H1 (cell line): ENCODE measurements around the gene SH2D4B. TPM values are rescaled to one million over a fixed set of nuclear protein-coding genes. Genes with fewer than 3 reads are reported as not detected.

ENCODE experiments used
- CTCF ChIA-PET: fragments of 300-600 bp; sonication (Branson Sonifier 250); formaldehyde crosslinking; loops from one replicate; lab custom pipeline; 2021; ENCODE audit not compliant: partially characterized antibody; lab: Charles Lee
- POLR2A ChIA-PET: fragments of 300-600 bp; sonication (Branson Sonifier 250); formaldehyde crosslinking; loops from one replicate; lab custom pipeline; 2021; ENCODE audit warnings: inconsistent platforms; ENCODE audit not compliant: partially characterized antibody; lab: Charles Lee
- DNase-seq, 2 experiments: peaks; one replicate each; pipeline versions ENCODE4 v3.0.0 to v3.0.0-alpha.2; 2010 to 2022; ENCODE audit warnings: low spot score in 2 of 2, low read depth in 1 of 2, mixed read lengths in 1 of 2
- FAIRE-seq: peaks from 2 replicates; lab custom pipeline; 2011; peaks lifted over from hg19 to GRCh38; lab: Jason Lieb, UNC
- H2AFZ ChIP-seq: 2 replicates; pipeline ENCODE4 v1.8.1; 2012; ENCODE audit warnings: low read length, inconsistent platforms
- H2AK5ac ChIP-seq: 2 replicates; pipeline ENCODE4 v1.6.1; 2013; ENCODE audit warnings: low read depth, low read length
- H2BK120ac ChIP-seq: replicated peaks from 2 replicates; pipeline ENCODE3; 2013; ENCODE audit warnings: low read depth, low read length, inconsistent platforms
- H2BK12ac ChIP-seq: 2 replicates; pipeline ENCODE4 v1.6.1; 2013; ENCODE audit warnings: low read depth, low read length
- H2BK15ac ChIP-seq: 2 replicates; pipeline ENCODE4 v1.6.1; 2013; ENCODE audit warnings: low read length
- H2BK20ac ChIP-seq: 2 replicates; pipeline ENCODE4 v1.6.1; 2013; ENCODE audit warnings: low read length
- H2BK5ac ChIP-seq: 2 replicates; pipeline ENCODE4 v1.6.1; 2013; ENCODE audit warnings: low read depth, low read length
- H3K14ac ChIP-seq: 2 replicates; pipeline ENCODE4 v1.6.1; 2013; ENCODE audit warnings: inconsistent platforms; ENCODE audit not compliant: insufficient read length
- H3K18ac ChIP-seq: 2 replicates; pipeline ENCODE4 v1.6.1; 2013; ENCODE audit warnings: low read length; ENCODE audit errors: extremely low read depth
- H3K23ac ChIP-seq: 2 replicates; pipeline ENCODE4 v1.6.1; 2013; ENCODE audit warnings: inconsistent platforms; ENCODE audit not compliant: insufficient read length
- H3K23me2 ChIP-seq: 2 replicates; pipeline ENCODE4 v1.6.1; 2013; ENCODE audit warnings: low read depth, low read length
- H3K27ac ChIP-seq: 2 replicates; pipeline ENCODE4 v1.6.1; 2011; ENCODE audit warnings: low read depth, low read length, inconsistent platforms
- H3K27me3 ChIP-seq, 4 experiments: replicated peaks in 1 of 4; 1 replicate in 1 of 4; 2 replicates in 3 of 4; pipeline versions ENCODE4 v1.6.1 to v1.8.1; 2011 to 2013; ENCODE audit warnings: low read length in 3 of 4, mild to moderate bottlenecking in 3 of 4, inconsistent platforms in 2 of 4, mixed read lengths in 2 of 4, moderate library complexity in 1 of 4; ENCODE audit not compliant: control insufficient read depth in 3 of 4, insufficient read depth in 3 of 4; ENCODE audit errors: extremely low read depth in 1 of 4
- H3K36me3 ChIP-seq, 4 experiments: 2 replicates each; pipeline versions ENCODE4 v1.6.1 to v1.8.1; 2011 to 2013; ENCODE audit warnings: mild to moderate bottlenecking in 4 of 4, low read length in 3 of 4, moderate library complexity in 2 of 4, control low read depth in 1 of 4, inconsistent platforms in 1 of 4; ENCODE audit not compliant: insufficient read depth in 4 of 4, control insufficient read depth in 2 of 4
- H3K4ac ChIP-seq: replicated peaks from 2 replicates; pipeline ENCODE3; 2013; ENCODE audit warnings: low read length, low read depth, mixed read lengths, inconsistent platforms; ENCODE audit not compliant: insufficient read length
- H3K4me1 ChIP-seq, 4 experiments: replicated peaks in 1 of 4; 1 replicate in 1 of 4; 2 replicates in 3 of 4; pipeline versions ENCODE4 v1.6.1 to v1.8.1; 2011 to 2013; ENCODE audit warnings: low read length in 3 of 4, inconsistent platforms in 2 of 4, mixed read lengths in 1 of 4; ENCODE audit not compliant: insufficient read depth in 4 of 4, control insufficient read depth in 3 of 4
- H3K4me2 ChIP-seq, 2 experiments: 2 replicates each; pipeline versions ENCODE4 v1.6.1 to v1.8.1; 2011 to 2013; ENCODE audit warnings: low read depth in 2 of 2, low read length in 2 of 2, control low read depth in 1 of 2, inconsistent platforms in 1 of 2, mild to moderate bottlenecking in 1 of 2; ENCODE audit not compliant: insufficient read depth in 1 of 2
- H3K4me3 ChIP-seq, 4 experiments: fragments of 200-600, 300-600 bp in 1 of 4; sonication (generic), shearing (Covaris generic), sonication (Bioruptor Twin) in 1 of 4; 2 replicates each; pipeline versions ENCODE4 v1.5.1 to v1.8.1; 2011 to 2016; ENCODE audit warnings: low read length in 4 of 4, low read depth in 3 of 4, control low read depth in 2 of 4, inconsistent platforms in 2 of 4, mild to moderate bottlenecking in 2 of 4, mixed read lengths in 1 of 4, moderate library complexity in 1 of 4; ENCODE audit not compliant: insufficient read depth in 2 of 4; ENCODE audit errors: extremely low read depth in 1 of 4
- H3K56ac ChIP-seq: replicated peaks from 2 replicates; pipeline ENCODE3; 2013; ENCODE audit warnings: low read depth, mild to moderate bottlenecking, mixed read lengths, low read length, inconsistent platforms; ENCODE audit not compliant: insufficient read length
- H3K79me1 ChIP-seq: 2 replicates; pipeline ENCODE4 v1.6.1; 2013; ENCODE audit warnings: low read depth, low read length, control low read depth
- H3K79me2 ChIP-seq, 2 experiments: 2 replicates each; pipeline versions ENCODE4 v1.6.1 to v1.8.1; 2012 to 2013; ENCODE audit warnings: low read length in 2 of 2, mild to moderate bottlenecking in 2 of 2, inconsistent platforms in 1 of 2; ENCODE audit not compliant: insufficient read depth in 2 of 2, control insufficient read depth in 1 of 2
- H3K9ac ChIP-seq, 4 experiments: replicated peaks in 1 of 4; 1 replicate in 1 of 4; 2 replicates in 3 of 4; pipeline versions ENCODE4 v1.6.1 to v1.8.1; 2011 to 2013; ENCODE audit warnings: low read depth in 3 of 4, low read length in 3 of 4, control low read depth in 2 of 4, mild to moderate bottlenecking in 2 of 4, moderate library complexity in 2 of 4, inconsistent platforms in 1 of 4; ENCODE audit errors: extremely low read depth in 1 of 4
- H3K9me3 ChIP-seq, 2 experiments: 2 replicates each; pipeline versions ENCODE4 v1.6.1 to v1.8.1; 2012 to 2013; ENCODE audit warnings: mild to moderate bottlenecking in 2 of 2, moderate library complexity in 2 of 2, control low read depth in 1 of 2, inconsistent platforms in 1 of 2, low read depth in 1 of 2, low read length in 1 of 2, mixed read lengths in 1 of 2; ENCODE audit not compliant: insufficient read depth in 2 of 2
- H4K20me1 ChIP-seq, 2 experiments: replicated peaks in 1 of 2; 2 replicates each; pipeline versions ENCODE3 to v1.8.1; 2011 to 2013; ENCODE audit warnings: inconsistent platforms in 2 of 2, low read length in 2 of 2, mild to moderate bottlenecking in 1 of 2; ENCODE audit not compliant: insufficient read depth in 2 of 2, control insufficient read depth in 1 of 2
- H4K5ac ChIP-seq: 2 replicates; pipeline ENCODE4 v1.6.1; 2013; ENCODE audit warnings: low read length, low read depth, mixed read lengths, inconsistent platforms; ENCODE audit not compliant: insufficient read length
- H4K8ac ChIP-seq: 2 replicates; pipeline ENCODE4 v1.8.0; 2013; ENCODE audit warnings: mild to moderate bottlenecking, moderate library complexity, low read length, inconsistent platforms; ENCODE audit not compliant: insufficient read depth; ENCODE audit errors: extremely low read depth
- H4K91ac ChIP-seq: replicated peaks from 2 replicates; pipeline ENCODE3; 2013; ENCODE audit warnings: low read length, mixed read lengths, inconsistent platforms; ENCODE audit not compliant: insufficient read length
- BACH1 ChIP-seq: IDR thresholded peaks from 2 replicates; pipeline ENCODE4 v1.6.1; 2012; ENCODE audit warnings: low read length, improper control_type of control experiment
- GTF2F1 ChIP-seq: IDR thresholded peaks from 2 replicates; pipeline ENCODE4 v1.6.1; 2012; ENCODE audit warnings: low read depth, low read length, improper control_type of control experiment, borderline replicate concordance
- HDAC2 ChIP-seq, 2 experiments: fragments of 300-600 bp in 1 of 2; sonication (generic) in 1 of 2; IDR thresholded peaks; 2 replicates each; pipeline ENCODE4 v1.6.1; 2011 to 2012; ENCODE audit warnings: low read depth in 2 of 2, low read length in 2 of 2, mild to moderate bottlenecking in 2 of 2, moderate library complexity in 2 of 2, borderline replicate concordance in 1 of 2, inconsistent platforms in 1 of 2
- JUN ChIP-seq: IDR thresholded peaks from 2 replicates; pipeline ENCODE4 v1.6.1; 2011; ENCODE audit warnings: low read depth, mild to moderate bottlenecking, improper control_type of control experiment, low read length
- SIN3A ChIP-seq, 2 experiments: IDR thresholded peaks in 1 of 2; conservative IDR thresholded peaks in 1 of 2; 2 replicates each; pipeline ENCODE4 v1.6.1; 2011 to 2012; ENCODE audit warnings: low read length in 2 of 2, improper control_type of control experiment in 1 of 2, low read depth in 1 of 2, mild to moderate bottlenecking in 1 of 2
- SP1 ChIP-seq: IDR thresholded peaks from 2 replicates; pipeline ENCODE4 v1.6.1; 2011; ENCODE audit warnings: low read depth, low read length
- SP4 ChIP-seq: IDR thresholded peaks from 2 replicates; pipeline ENCODE4 v1.6.1; 2012; ENCODE audit warnings: low read length, inconsistent platforms
- SRF ChIP-seq: IDR thresholded peaks from 2 replicates; pipeline ENCODE4 v1.6.1; 2011; ENCODE audit warnings: mild to moderate bottlenecking, low read depth, low read length, moderate library complexity
- TCF12 ChIP-seq: IDR thresholded peaks from 2 replicates; pipeline ENCODE4 v1.6.1; 2011; ENCODE audit warnings: low read depth, mild to moderate bottlenecking, low read length
- TEAD4 ChIP-seq: IDR thresholded peaks from 2 replicates; pipeline ENCODE4 v1.6.1; 2012; ENCODE audit warnings: low read depth, low read length, inconsistent platforms, mixed read lengths
- WGBS, 2 experiments: shearing (Covaris generic) in 1 of 2; methylation state at CpG; one replicate each; pipeline versions ENCODE4 v1.1.6 to v1.1.7; 2013 to 2015; ENCODE audit warnings: low lambda C conversion rate in 2 of 2, mixed read lengths in 2 of 2, inconsistent platforms in 1 of 2, low coverage in 1 of 2, missing lambda C conversion rate in 1 of 2; ENCODE audit not compliant: insufficient replicate concordance in 2 of 2, insufficient coverage in 1 of 2, insufficient read length in 1 of 2; ENCODE audit errors: extremely low coverage in 1 of 2, missing lambda C conversion rate in 1 of 2; 5-methylcytosine and 5-hydroxymethylcytosine counted together
- polyA plus RNA-seq, 7 experiments: library from polyadenylated mRNA; depleted of rRNA in 3 of 7; stranded (reverse) in 5 of 7; unstranded in 2 of 7; fragments of >200 nt in 5 of 7; fragments of 200-250 nt in 2 of 7; gene quantifications; 1 replicate in 5 of 7; 2 replicates in 1 of 7; 4 replicates in 1 of 7; pipeline versions ENCODE4 v1.2.1 to v1.2.3, GENCODE V29; 2011 to 2013; ENCODE audit warnings: missing spikeins in 2 of 7, mixed read lengths in 2 of 7
- total RNA-seq: library from RNA; stranded (reverse); fragmentation: NEBNext Ultra II Directional; extraction: Animal tissue kit (Norgen Biotek cat#: 25700); gene quantifications from 2 replicates; pipeline ENCODE4 v1.2.1, GENCODE V29; 2021
- TF ChIP-seq, protein P1 (sequence below): IDR thresholded peaks from 2 replicates; pipeline ENCODE4 v1.6.1; 2012; ENCODE audit warnings: low read length, inconsistent platforms
- TF ChIP-seq, protein P2 (sequence below): IDR thresholded peaks from 2 replicates; pipeline ENCODE4 v1.6.1; 2011; ENCODE audit warnings: low read depth, mild to moderate bottlenecking, low read length; ENCODE audit not compliant: insufficient read depth

Gene SH2D4B
- total and polyA plus RNA-seq, 2 of the 8 experiments (the other 6 are each of a cell fraction or from before 2014, with no cell fraction given) = 0.06 to 0.13 TPM

DNA sequence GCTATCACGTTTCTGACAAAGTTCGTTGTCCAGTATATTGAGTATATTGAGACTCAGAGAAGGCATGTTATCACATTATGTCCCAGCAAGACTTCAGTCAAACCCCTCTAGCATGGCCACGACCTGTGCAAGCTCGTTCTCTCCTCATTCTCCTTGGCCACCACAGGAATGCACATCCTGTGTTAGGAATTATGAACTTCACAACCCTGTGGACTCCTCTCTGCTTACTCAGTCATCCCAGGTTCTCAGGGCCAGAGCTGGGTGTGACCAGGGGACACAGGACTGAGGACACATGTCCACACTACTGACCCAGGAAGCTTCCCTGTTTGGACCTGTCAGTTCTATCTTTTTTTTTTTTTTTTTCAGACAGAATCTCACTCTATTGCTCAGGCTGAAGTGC lies 4.4 kb downstream of the SH2D4B start:
- Histone ChIP-seq H3K23me2 (no peaks in the 10 kb centered on the region), H3K23ac (no peak overlapping the region), H3K79me1 (no peaks in the 10 kb centered on the region), H3K27me3 (no peaks in the 10 kb centered on the region; a peak in 1 of 7 replicates), H4K20me1 (no peaks in the 10 kb centered on the region), H3K4me2 (no peak overlapping the region), H3K14ac (no peak overlapping the region), H2AFZ (no peak overlapping the region), H3K18ac (no peak overlapping the region), H2AK5ac (no peak overlapping the region), H3K9ac (no peak overlapping the region), H3K4me1 (no peaks in the 10 kb centered on the region), H3K36me3 (no peaks in the 10 kb centered on the region), H4K8ac (no peak overlapping the region), H2BK5ac (no peak overlapping the region), H2BK120ac (no peak overlapping the region), H3K56ac (no peak overlapping the region), H2BK20ac (no peak overlapping the region), H3K4me3 (no peak overlapping the region), H2BK15ac (no peak overlapping the region), H4K5ac (no peak overlapping the region), H3K79me2 (no peaks in the 10 kb centered on the region), H3K9me3 (no peaks in the 10 kb centered on the region), H2BK12ac (no peak overlapping the region), H3K27ac (no peak overlapping the region), H4K91ac (no peak overlapping the region), H3K4ac (no peak overlapping the region)
- CTCF ChIA-PET = interaction anchor here (0.5 to 1.2 kb wide), 2 partner anchors 98 to 159 kb away, joined by 3 read pairs; no protein-coding TSS in a partner anchor
- FAIRE-seq (no peak), DNase-seq (peak in 1 of 2 experiments; percentile 14)
- POLR2A ChIA-PET = interaction anchor here (1.1 kb wide), 1 partner anchor 89 kb away, joined by 3 read pairs; no protein-coding TSS in a partner anchor
- 88% methylated on average over 4 of the region's 4 CpGs; no CpG with 5 or more reads in 1 of the 2 experiments for WGBS, 2 experiments
- TF ChIP-seq GTF2F1 (no peak), SIN3A (conservative IDR thresholded peaks at IDR 0.05 in 1 of 2, IDR thresholded peaks at IDR 0.05 in 1 of 2; ENCODE audit: low read depth in 1 of 2, low read length in 2 of 2) (no peak), HDAC2 (IDR thresholded peaks at IDR 0.05; ENCODE audit: borderline replicate concordance in 1 of 2, low read depth in 2 of 2, low read length in 2 of 2) (no peak), SRF (no peak), BACH1 (no peak), SP1 (no peak), SP4 (no peak), TEAD4 (no peak), JUN (no peak), TCF12 (no peak)
- TF ChIP-seq, protein P1, sequence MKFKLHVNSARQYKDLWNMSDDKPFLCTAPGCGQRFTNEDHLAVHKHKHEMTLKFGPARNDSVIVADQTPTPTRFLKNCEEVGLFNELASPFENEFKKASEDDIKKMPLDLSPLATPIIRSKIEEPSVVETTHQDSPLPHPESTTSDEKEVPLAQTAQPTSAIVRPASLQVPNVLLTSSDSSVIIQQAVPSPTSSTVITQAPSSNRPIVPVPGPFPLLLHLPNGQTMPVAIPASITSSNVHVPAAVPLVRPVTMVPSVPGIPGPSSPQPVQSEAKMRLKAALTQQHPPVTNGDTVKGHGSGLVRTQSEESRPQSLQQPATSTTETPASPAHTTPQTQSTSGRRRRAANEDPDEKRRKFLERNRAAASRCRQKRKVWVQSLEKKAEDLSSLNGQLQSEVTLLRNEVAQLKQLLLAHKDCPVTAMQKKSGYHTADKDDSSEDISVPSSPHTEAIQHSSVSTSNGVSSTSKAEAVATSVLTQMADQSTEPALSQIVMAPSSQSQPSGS = no peak
- TF ChIP-seq, protein P2, sequence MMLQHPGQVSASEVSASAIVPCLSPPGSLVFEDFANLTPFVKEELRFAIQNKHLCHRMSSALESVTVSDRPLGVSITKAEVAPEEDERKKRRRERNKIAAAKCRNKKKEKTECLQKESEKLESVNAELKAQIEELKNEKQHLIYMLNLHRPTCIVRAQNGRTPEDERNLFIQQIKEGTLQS = no peak
